Activated CD4-positive, alpha-beta T cell treated with anti-CD3 and anti-CD28 coated beads, Interleukin-2, amount 10 ng/mL, durations not matched to agents 7 days and 5 days (primary cell): Measurements from ENCODE around the gene MDP1. TPM values are rescaled to one million over a fixed set of nuclear protein-coding genes. Genes with fewer than 3 reads are reported as not detected.
"Not testable (repeated sequence)": the region's sequence is repeated elsewhere in the genome, so short reads cannot be mapped to it uniquely, and the experiment has no call there.

Experiments used
- CTCF ChIA-PET: fragments of 350-600 bp; sonication (Branson Sonifier 250); formaldehyde crosslinking; loops from one replicate; lab custom pipeline; 2021; ENCODE audit warnings: antibody characterized with exemption; lab: Charles Lee
- POLR2A ChIA-PET: fragments of 350-600 bp; sonication (Branson Sonifier 250); formaldehyde crosslinking; loops from one replicate; lab custom pipeline; 2021; ENCODE audit warnings: antibody characterized with exemption; lab: Charles Lee
- DNase-seq: peaks from one replicate; pipeline ENCODE4 v3.0.0-alpha.2; 2020
- H3K27ac Mint-ChIP-seq: one replicate; pipeline ENCODE4 v1.8.0; 2021; ENCODE audit warnings: mild to moderate bottlenecking, moderate library complexity, mixed read lengths
- H3K27me3 Mint-ChIP-seq: one replicate; pipeline ENCODE4 v1.8.0; 2021; ENCODE audit warnings: mixed read lengths
- H3K36me3 Mint-ChIP-seq: one replicate; pipeline ENCODE4 v1.8.0; 2021; ENCODE audit warnings: low read depth, mixed read lengths
- H3K4me1 Mint-ChIP-seq: one replicate; pipeline ENCODE4 v1.8.0; 2021; ENCODE audit warnings: mixed read lengths
- H3K4me3 Mint-ChIP-seq: one replicate; pipeline ENCODE4 v1.8.0; 2021; ENCODE audit warnings: mild to moderate bottlenecking, moderate library complexity, mixed read lengths
- H3K9me3 Mint-ChIP-seq: one replicate; pipeline ENCODE4 v1.8.0; 2021; ENCODE audit warnings: mixed read lengths
- total RNA-seq, 2 experiments: library from RNA; stranded (reverse); gene quantifications; one replicate each; pipeline ENCODE4 v1.2.3, GENCODE V29; 2021

MDP1 gene
- total RNA-seq, 2 experiments from 2014 or later: 10.1 to 10.7 TPM

- CTCF ChIA-PET: interaction anchor here (0.8 to 2.3 kb wide), 9 partner anchors 8 to 197 kb away, joined by 3 to 14 read pairs (median 5); partner anchors contain the start of genes CIDEB, IRF9, LTB4R2 and MDP1
- no peaks in the 10 kb centered on the region for H3K9me3 Mint-ChIP-seq
- H3K4me1 Mint-ChIP-seq: peaks cover 72% of the 10 kb centered on the region
- DNase-seq: no peak
- H3K27ac Mint-ChIP-seq: peak overlapping the region; percentile 33
- POLR2A ChIA-PET: interaction anchor here (1.3 kb wide), 1 partner anchor 18 kb away, joined by 3 read pairs; the partner anchor contains the start of gene MDP1
- H3K4me3 Mint-ChIP-seq: peak overlapping the region; percentile 97
- no peaks in the 10 kb centered on the region for H3K27me3 Mint-ChIP-seq
- peaks cover 54% of the 10 kb centered on the region for H3K36me3 Mint-ChIP-seq
Observed at GRCh38 chr14:24234095-24235005, 18.5 kb upstream of the MDP1 start.

GRCh38 chr14:24233538-24233866 lies 17.6 kb upstream of the MDP1 start:
- no peak for DNase-seq
- ChIA-PET POLR2A (no interaction called here), CTCF (interaction anchor here (0.8 to 2.3 kb wide), 3 partner anchors 9 to 18 kb away, joined by 3 to 14 read pairs (median 4); partner anchors contain the start of genes MDP1 and TINF2)
- Mint-ChIP-seq H3K4me3 (peak overlapping the region; percentile 97), H3K27ac (peak overlapping the region; percentile 93), H3K36me3 (peaks cover 45% of the 10 kb centered on the region), H3K27me3 (no peaks in the 10 kb centered on the region), H3K9me3 (no peaks in the 10 kb centered on the region), H3K4me1 (peaks cover 67% of the 10 kb centered on the region)

DNA sequence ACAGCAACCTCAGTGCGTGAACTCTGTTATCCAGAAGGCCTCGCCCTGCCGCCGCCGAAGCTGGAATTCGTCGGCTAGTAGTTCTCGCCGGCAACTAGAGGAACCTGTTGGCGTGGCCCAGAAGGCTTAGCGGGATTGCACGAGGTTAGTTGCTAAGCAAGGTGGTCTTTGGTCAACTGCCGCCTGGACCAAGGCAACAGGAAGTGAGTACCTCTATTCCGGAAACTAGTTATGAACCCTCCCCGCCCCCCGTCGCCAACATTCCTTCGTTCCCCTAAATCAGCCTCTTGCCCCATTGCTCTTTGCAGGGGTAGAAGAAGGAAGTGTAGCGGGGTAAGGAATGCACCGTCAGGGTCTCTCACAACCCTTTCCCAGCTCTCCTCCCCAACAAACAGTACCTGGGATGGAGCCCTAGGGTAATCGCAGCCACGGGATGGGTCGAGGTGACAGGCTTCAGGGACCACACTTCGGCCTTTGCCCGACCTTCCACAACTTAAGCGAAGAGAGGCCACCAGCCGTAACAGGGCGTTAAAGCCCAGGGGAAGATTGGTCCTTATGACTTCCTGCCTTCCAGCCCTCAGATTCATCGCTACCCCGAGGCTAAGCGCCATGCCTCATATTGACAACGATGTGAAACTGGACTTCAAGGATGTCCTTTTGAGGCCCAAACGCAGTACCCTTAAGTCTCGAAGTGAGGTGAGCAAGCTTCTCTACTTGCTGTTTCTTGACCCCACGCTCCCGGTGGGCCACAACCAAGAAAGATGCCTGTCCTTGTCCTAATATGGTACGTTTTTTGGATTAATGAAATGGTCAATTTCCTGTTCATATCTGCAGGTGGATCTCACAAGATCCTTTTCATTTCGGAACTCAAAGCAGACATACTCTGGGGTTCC lies 17.0 kb upstream of the MDP1 start, which contains the start of gene GMPR2:
GMPR2 (plus strand) TSS at position 285 of the 893 bp plus-strand sequence; CDS start at position 610, 325 bp downstream.
- H3K36me3 Mint-ChIP-seq: peaks cover 39% of the 10 kb centered on the region
- ChIA-PET CTCF (interaction anchor here (0.8 to 2.3 kb wide), 3 partner anchors 10 to 17 kb away, joined by 3 to 14 read pairs (median 4); partner anchors contain the start of genes MDP1 and TINF2), POLR2A (interaction anchor here (0.7 to 1.2 kb wide), 2 partner anchors 10 to 38 kb away, joined by 3 to 5 read pairs; partner anchors contain the start of gene TINF2)
- H3K4me1 Mint-ChIP-seq: peaks cover 61% of the 10 kb centered on the region
- H3K9me3 Mint-ChIP-seq: no peaks in the 10 kb centered on the region
- peak within 1 kb of the TSS; percentile 93 for H3K27ac Mint-ChIP-seq
- H3K27me3 Mint-ChIP-seq: no peaks in the 10 kb centered on the region
- peak; percentile 35 for DNase-seq
- peak within 1 kb of the TSS; percentile 97 for H3K4me3 Mint-ChIP-seq

DNA sequence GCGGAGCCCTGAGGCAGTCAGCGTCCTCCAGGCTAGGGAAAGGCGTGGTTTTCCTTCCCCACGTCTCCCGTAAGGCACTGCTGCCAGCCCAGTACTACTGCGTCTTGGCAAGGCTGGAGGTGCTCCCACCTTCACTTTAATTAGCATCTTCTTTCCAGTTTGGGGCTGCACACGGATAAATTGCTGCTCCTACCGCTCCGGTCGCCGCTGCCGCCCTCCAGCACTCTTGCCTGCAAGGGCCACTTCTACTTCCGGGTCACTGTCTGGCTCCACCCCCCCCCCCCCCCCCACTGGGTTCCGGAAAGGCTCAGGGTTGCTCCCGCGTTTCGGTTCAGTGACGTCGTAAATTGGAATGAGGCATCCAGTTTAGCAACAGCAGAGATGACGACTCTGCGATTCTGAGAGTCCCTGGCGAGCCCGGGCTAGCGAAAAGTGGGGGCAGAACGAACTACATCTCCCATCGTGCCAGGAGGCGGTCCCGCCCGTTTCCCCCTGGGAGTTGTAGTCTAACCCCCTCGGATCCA lies 16.3 kb upstream of the MDP1 start, which contains the start of gene NEDD8:
NEDD8 (minus strand) TSS at position 247 of the 524 bp plus-strand sequence; CDS start at position 147, 100 bp downstream.
- Mint-ChIP-seq H3K9me3 (no peaks in the 10 kb centered on the region), H3K27me3 (no peaks in the 10 kb centered on the region), H3K36me3 (peaks cover 36% of the 10 kb centered on the region), H3K27ac (peak within 1 kb of the TSS; percentile 93), H3K4me1 (peaks cover 61% of the 10 kb centered on the region), H3K4me3 (peak within 1 kb of the TSS; percentile 97)
- POLR2A ChIA-PET: interaction anchor here (1.2 kb wide), 1 partner anchor 10 kb away, joined by 5 read pairs; the partner anchor contains the start of gene TINF2
- DNase-seq: peak; percentile 91
- CTCF ChIA-PET: interaction anchor here (1.4 to 2.3 kb wide), 2 partner anchors 10 to 12 kb away, joined by 3 to 14 read pairs; partner anchors contain the start of gene TINF2

DNA sequence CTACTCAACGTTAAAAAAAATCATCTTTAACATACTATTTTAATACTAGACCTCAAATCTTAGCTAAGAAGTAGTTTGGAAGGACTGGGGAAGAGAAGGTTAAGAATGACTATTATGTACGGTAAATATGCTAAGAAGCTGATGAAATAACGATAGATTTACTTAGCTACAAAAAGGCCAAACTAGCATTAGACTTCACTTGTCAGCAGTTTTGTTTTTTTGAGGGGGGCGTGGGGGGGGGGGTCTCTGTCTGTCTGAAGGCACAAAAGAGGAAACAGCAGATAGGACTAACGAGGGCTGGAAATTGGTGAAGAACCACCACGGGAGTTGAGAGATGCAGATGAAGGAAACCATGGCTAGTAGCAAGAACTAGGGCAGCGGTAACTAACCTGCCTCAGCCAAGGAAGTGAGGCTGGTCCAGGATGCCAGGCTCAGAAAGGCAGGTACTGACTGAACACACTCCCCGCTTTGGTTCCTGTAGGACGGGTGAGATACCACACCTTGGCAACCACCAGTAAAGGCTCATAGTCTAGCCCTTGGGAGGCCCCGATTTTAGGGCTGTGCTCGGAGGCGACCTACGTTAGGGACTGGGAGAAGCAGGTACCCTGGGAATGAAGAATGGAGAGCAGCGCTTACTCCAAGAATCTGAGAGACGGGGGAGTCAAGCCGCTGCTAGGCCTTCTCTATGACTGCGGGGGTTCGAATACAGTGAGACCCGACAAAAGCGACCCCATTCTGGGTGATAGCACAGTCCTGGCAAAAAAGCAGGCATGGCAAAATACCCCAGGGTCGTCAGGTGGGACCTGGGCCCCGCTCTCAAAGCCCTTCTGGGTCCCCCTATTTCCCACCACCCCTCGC lies 15.6 kb upstream of the MDP1 start:
- no peaks in the 10 kb centered on the region for H3K27me3 Mint-ChIP-seq
- peak; percentile 35 for DNase-seq
- POLR2A ChIA-PET: interaction anchor here (0.6 to 1.2 kb wide), 2 partner anchors 11 to 73 kb away, joined by 5 to 6 read pairs; partner anchors contain the start of gene TINF2
- H3K36me3 Mint-ChIP-seq: peaks cover 30% of the 10 kb centered on the region
- H3K4me1 Mint-ChIP-seq: peaks cover 60% of the 10 kb centered on the region
- H3K9me3 Mint-ChIP-seq: no peaks in the 10 kb centered on the region
- CTCF ChIA-PET: interaction anchor here (0.6 to 1.3 kb wide), 4 partner anchors 8 to 43 kb away, joined by 3 read pairs; partner anchors contain the start of gene IPO4
- H3K4me3 Mint-ChIP-seq: peak overlapping the region; percentile 97
- H3K27ac Mint-ChIP-seq: peak overlapping the region; percentile 93

GRCh38 chr14:24228902-24229301 lies 13.0 kb upstream of the MDP1 start:
- DNase-seq: no peak
- Mint-ChIP-seq H3K27ac (peak overlapping the region; percentile 54), H3K36me3 (peaks cover 14% of the 10 kb centered on the region), H3K9me3 (no peaks in the 10 kb centered on the region), H3K4me1 (peaks cover 42% of the 10 kb centered on the region), H3K27me3 (no peaks in the 10 kb centered on the region), H3K4me3 (no peak overlapping the region)
- ChIA-PET POLR2A (interaction anchor here (0.7 kb wide), 1 partner anchor 66 kb away, joined by 6 read pairs; no protein-coding TSS in a partner anchor), CTCF (interaction anchor here (0.8 to 1.2 kb wide), 4 partner anchors 9 to 25 kb away, joined by 3 to 5 read pairs (median 4); partner anchors contain the start of genes MDP1 and TINF2)

GRCh38 chr14:24226473-24226872 lies 10.6 kb upstream of the MDP1 start:
- H3K27ac Mint-ChIP-seq: no peak overlapping the region

DNA sequence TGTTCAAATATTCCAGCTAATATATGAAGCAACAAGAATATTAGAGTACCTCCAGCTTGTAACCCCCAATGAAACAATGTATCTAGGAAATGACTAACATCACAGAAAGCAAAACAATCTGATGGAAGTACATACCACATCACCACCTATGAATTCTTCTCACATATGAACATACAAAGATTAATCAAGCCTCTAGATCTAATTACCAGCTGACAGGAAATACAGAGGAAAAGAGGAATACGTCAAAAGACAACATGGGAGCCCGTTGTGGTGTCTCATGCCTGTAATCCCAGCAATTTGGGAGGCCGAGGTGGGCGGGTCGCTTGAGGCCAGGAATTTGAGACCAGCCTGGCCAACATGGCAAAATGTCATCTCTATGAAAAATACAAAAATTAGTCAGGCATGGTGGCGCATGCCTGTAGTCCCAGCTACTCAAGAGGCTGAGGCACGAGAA lies 8.8 kb upstream of the MDP1 start:
- DNase-seq: no peak
- Mint-ChIP-seq H3K4me3 (no peak overlapping the region), H3K9me3 (no peaks in the 10 kb centered on the region), H3K27ac (no peak overlapping the region), H3K4me1 (peaks cover 21% of the 10 kb centered on the region), H3K36me3 (peaks cover 13% of the 10 kb centered on the region), H3K27me3 (no peaks in the 10 kb centered on the region)
- ChIA-PET POLR2A (no interaction called here), CTCF (interaction anchor here (1.6 kb wide), 1 partner anchor 18 kb away, joined by 5 read pairs; the partner anchor contains the start of gene TINF2)

More at GRCh38 chr14:24226473-24226872, 10.6 kb upstream of the MDP1 start:
- DNase-seq: no peak
- ChIA-PET POLR2A (no interaction called here), CTCF (interaction anchor here (1.2 to 1.5 kb wide), 2 partner anchors 16 to 71 kb away, joined by 6 to 7 read pairs; partner anchors contain the start of gene TINF2)
- Mint-ChIP-seq H3K9me3 (no peaks in the 10 kb centered on the region), H3K4me3 (no peak overlapping the region), H3K4me1 (peaks cover 31% of the 10 kb centered on the region), H3K27me3 (no peaks in the 10 kb centered on the region), H3K36me3 (peaks cover 13% of the 10 kb centered on the region)

DNA sequence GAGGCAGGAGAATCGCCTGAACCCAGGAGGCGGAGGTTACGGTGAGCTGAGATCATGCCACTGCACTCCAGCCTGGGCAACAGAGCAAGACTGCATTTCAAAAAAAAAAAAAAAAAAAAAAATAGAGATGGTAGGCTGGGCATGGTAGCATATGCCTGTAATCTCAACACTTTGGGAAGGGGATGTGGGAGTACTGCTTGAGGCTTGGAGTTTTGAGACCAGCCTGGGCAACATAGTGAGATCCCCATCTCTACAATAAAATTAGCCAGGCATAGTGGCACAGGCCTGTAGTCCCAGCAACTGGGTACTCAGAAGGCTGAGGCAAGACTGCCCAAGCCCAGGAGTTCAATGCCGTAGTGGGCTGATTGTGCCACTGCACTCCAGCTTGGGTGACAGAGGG lies 7.1 kb upstream of the MDP1 start:
- H3K9me3 Mint-ChIP-seq, H3K27ac Mint-ChIP-seq, H3K27me3 Mint-ChIP-seq, DNase-seq, H3K4me3 Mint-ChIP-seq: not testable (repeated sequence)
- H3K4me1 Mint-ChIP-seq: peaks cover 17% of the 10 kb centered on the region
- H3K36me3 Mint-ChIP-seq: peaks cover 17% of the 10 kb centered on the region
- CTCF ChIA-PET: interaction anchor here (0.6 to 1.6 kb wide), 2 partner anchors 8 to 19 kb away, joined by 3 to 5 read pairs; partner anchors contain the start of gene TINF2
- POLR2A ChIA-PET: interaction anchor here (0.7 kb wide), 1 partner anchor 13 kb away, joined by 3 read pairs; no protein-coding TSS in a partner anchor

GRCh38 chr14:24219521-24219920 lies 3.7 kb upstream of the MDP1 start:
- Mint-ChIP-seq H3K27ac (no peak overlapping the region), H3K27me3 (no peaks in the 10 kb centered on the region), H3K4me3 (no peak overlapping the region), H3K36me3 (peaks cover 14% of the 10 kb centered on the region), H3K9me3 (no peaks in the 10 kb centered on the region), H3K4me1 (peaks cover 26% of the 10 kb centered on the region)
- ChIA-PET POLR2A (no interaction called here), CTCF (interaction anchor here (0.9 to 2.1 kb wide), 8 partner anchors 8 to 212 kb away, joined by 3 to 14 read pairs (median 4); partner anchors contain the start of genes GMPR2 and TINF2)
- DNase-seq: no peak
